Measurements from ENCODE around the gene BLOC1S6.

Gene BLOC1S6

DNA sequence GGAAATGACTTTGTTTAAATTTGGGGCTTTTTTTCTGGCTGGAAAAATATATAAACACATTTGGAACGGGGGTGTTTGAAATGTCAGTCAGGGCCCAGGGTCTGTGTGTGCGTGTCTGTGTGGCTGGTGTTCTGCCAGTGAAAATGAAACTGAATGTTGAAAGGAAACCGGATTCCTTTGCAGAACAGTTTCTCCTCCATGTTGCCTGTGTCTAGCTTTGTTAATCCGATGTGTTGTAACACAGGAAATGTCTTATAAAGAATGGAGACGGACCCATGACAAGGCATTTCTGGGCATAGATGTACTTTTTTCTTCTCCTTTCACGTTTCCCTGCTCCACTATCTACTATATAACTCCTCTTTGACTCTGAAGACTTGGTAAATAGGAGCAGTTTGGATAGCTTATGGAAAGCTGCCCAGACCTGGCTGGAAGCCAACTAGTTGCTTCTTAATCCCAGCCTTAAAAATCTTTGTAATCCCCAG lies 50.4 kb downstream of the BLOC1S6 start:
- Histone ChIP-seq H3K27ac (peak overlapping the region; percentile 65 to 84), H3K4me3 (peak overlapping the region; percentile 57)
- TF ChIP-seq, protein P1, sequence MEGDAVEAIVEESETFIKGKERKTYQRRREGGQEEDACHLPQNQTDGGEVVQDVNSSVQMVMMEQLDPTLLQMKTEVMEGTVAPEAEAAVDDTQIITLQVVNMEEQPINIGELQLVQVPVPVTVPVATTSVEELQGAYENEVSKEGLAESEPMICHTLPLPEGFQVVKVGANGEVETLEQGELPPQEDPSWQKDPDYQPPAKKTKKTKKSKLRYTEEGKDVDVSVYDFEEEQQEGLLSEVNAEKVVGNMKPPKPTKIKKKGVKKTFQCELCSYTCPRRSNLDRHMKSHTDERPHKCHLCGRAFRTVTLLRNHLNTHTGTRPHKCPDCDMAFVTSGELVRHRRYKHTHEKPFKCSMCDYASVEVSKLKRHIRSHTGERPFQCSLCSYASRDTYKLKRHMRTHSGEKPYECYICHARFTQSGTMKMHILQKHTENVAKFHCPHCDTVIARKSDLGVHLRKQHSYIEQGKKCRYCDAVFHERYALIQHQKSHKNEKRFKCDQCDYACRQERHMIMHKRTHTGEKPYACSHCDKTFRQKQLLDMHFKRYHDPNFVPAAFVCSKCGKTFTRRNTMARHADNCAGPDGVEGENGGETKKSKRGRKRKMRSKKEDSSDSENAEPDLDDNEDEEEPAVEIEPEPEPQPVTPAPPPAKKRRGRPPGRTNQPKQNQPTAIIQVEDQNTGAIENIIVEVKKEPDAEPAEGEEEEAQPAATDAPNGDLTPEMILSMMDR (IDR thresholded peaks at IDR 0.05) = no peak
- DNase-seq (ENCODE audit: low spot score) = no peak

DNA sequence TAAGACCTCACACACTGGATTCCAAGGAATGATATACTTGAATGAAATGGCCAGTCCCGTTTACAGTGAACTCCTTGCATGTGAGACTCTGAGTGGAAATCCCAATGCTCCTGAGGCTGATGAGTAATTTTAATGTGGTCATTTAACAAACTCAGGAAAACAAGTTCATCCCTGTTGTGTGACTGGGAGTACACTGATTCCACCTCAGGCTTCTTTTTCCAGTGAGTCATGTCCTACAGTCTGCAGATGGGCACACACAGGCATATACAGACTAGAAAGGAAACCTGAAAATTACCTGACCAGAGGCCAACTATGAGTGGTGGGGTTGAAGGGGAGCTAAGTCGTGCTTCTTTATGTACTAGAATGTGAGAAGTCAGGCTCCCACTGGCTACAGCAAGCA lies 53.4 kb downstream of the BLOC1S6 start:
- peak overlapping the region; percentile 25 to 82 for H3K27ac ChIP-seq
- H3K4me3 ChIP-seq = no peak overlapping the region
- TF ChIP-seq, protein P1 (IDR thresholded peaks at IDR 0.05) = no peak
- DNase-seq (ENCODE audit: low spot score) = peak; percentile 52

DNA sequence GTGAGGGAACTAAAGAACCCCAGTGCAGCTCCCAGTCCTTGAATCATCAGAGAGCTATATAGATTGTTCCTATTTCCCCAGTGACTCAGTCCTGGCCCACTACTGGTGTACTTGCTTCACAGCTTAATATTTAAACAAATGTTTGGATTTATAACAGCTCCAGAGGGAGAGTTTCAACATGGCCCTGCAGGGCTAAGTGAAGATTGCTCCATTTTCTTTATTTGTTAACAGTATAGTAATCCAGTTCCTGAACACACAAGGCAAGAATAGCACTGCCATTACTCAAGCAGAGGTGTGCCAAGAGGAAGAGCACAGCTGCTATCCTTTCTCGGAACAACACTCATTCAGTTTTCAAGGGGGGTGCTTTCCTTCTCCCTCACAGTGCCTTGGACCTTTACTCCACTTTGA lies 54.2 kb downstream of the BLOC1S6 start:
- no peak overlapping the region for H3K4me3 ChIP-seq
- DNase-seq (ENCODE audit: low spot score) = peak; percentile 71
- TF ChIP-seq, protein P1 (IDR thresholded peaks at IDR 0.05) = no peak
- peak overlapping the region; percentile 25 to 82 for H3K27ac ChIP-seq

DNA sequence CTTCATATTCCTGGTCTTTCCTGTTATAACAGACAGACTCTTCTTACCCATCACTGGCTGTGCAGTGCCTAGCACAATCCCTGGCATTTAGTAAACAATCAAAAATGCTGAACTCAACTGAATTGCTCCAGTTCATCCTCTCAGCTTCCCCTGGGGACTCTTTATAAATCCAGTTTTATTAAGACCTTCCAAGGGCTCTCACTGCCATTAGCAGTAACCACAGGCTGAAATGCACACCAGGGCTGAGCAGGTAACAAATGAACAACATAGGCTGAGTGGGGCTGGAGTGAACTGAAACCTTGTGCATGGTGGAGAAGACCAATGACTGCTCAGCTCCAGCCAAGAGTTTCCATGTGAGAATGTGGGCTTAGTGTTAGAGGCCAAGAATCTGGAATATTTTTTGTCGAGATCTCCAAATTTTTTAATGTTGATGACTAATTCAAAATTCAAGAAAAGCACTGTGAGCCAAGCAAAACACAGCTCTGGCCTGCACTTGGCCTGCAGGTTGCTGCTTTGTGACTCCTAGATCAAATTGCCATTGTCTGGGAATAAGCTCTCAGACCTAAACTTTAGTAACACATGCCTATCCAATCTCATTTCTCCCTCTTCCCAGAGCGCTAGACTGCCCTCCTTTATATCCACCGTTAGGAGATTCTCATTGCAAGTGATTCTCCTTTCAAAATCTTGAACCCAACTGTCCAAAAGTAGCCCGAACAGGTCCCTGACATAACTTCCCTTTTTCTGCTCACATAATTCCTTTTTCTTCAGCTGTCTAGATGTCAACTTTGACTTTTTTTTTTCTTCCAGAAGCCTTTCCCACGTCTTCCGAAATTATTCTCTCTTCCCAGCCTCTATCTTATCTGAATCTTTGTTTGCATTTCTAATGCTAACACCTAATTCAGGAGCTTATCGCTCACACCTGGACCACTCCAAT lies 55.1 kb downstream of the BLOC1S6 start:
- TF ChIP-seq, protein P1 (IDR thresholded peaks at IDR 0.05) = no peak
- DNase-seq (ENCODE audit: low spot score) = no peak
- peak overlapping the region; percentile 13 to 82 for H3K27ac ChIP-seq
- H3K4me3 ChIP-seq = peak overlapping the region; percentile 21

DNA sequence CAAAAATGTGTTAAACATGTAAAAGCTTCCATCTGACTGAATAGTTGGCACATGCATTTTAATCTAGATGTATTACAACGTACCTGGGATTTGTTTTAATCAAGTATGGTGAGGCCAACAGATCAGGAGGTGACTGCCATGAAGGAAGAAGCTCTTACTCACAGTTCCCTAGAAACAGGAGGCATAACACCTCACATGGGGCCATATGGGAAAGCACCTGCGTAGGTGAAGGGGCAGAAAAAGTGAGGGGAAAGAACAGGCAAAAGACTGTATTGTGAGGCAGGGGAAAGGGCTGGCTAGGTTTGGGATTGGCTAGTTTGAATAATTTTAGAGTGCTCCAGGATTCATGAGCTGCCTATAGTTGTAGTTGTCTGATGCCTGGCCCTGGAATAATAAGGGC lies 57.3 kb downstream of the BLOC1S6 start:
- DNase-seq (ENCODE audit: low spot score) = no peak
- peak overlapping the region in 1 of 2 donors; percentile 73 for H3K27ac ChIP-seq
- TF ChIP-seq, protein P1 (IDR thresholded peaks at IDR 0.05) = no peak

DNA sequence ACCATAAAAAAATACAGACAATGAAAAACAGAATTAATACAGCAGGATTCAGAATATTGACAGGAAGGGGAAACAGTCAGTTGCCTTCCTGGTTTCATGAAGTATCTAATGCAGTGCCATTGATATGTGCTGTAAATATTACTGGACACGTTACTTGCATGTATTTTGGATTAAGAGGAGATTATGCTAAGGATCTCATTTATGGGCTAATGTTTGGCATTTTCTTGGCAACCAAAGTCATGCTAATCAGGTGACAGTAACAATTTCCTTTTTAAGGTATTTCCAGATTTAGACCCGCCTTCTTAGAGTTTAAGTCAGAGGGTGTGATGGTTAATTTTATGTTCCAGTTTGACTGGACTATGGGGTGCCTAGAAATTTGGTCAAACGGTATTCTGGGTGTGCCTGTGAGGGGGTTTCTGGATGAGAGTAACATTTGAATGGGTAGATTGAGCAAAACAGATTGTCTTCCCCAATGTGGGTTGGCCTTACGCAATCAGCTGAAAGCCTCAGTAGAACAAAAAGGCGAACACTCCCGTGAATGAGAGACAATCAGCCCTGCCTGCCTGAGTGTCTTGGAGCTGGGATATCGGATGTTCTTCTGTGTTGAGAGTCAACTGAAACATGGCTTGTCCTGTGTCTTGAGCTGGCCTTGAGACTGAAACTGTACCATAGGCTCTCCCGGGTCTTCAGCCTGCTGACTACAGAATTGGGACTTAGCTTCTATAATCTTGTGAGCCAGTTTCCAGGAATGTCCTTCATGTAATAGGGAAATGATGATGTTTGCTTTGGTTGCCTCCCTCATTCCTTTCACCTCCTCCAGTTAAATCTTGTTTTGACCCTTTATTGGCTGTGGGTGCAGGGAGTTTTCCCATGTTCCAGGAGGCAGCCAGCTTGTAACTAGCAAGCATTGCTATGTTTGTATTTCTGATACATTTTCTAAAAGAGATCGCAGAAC lies 58.1 kb downstream of the BLOC1S6 start:
- Histone ChIP-seq H3K27ac (peak overlapping the region; percentile 19 to 73), H3K4me3 (peak overlapping the region; percentile 14)
- DNase-seq (ENCODE audit: low spot score) = no peak
- TF ChIP-seq, protein P1 (IDR thresholded peaks at IDR 0.05) = no peak

More for the DNA sequence above, 57.3 kb downstream of the BLOC1S6 start:
- H3K4me3 ChIP-seq = no peak overlapping the region
